ENCODE measurements around the gene RANBP1. TPM values are rescaled to one million over a fixed set of nuclear protein-coding genes. Genes with fewer than 3 reads are reported as not detected.

Gene RANBP1
- total RNA-seq, 1 donor from 2014 or later = 79.5 TPM

DNA sequence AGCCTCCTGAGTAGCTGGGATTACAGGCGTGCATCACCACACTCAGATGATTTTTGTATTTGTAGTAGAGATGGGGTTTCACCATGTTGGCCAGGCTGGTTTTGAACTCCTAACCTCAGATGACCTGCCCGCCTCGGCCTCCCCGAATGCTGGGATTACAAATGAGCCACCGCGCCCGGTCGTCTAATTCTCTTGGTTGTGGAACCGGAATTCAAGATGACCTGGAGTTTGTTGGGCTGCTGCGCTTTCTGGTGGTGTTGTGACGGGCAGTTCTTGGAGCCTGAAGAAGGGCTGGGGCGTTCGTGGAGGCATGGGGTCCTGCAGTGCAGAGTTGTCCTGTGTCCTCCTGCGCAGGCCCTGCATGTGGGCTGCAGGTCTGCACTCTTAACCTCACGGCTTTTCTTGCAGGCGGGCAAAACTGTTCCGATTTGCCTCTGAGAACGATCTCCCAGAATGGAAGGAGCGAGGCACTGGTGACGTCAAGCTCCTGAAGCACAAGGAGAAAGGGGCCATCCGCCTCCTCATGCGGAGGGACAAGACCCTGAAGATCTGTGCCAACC is 6.0 kb downstream of the RANBP1 start:
- Mint-ChIP-seq H3K36me3 (ENCODE audit: low read depth) (peaks cover 21% of the 10 kb centered on the region), H3K4me1 (ENCODE audit: low read depth) (peaks cover 14% of the 10 kb centered on the region), H3K27me3 (ENCODE audit: low read depth) (no peaks in the 10 kb centered on the region), H3K4me3 (ENCODE audit: unreplicated experiment) (no peak overlapping the region), H3K27ac (ENCODE audit: unreplicated experiment) (no peak overlapping the region), H3K9me3 (ENCODE audit: low read depth) (no peaks in the 10 kb centered on the region)
- TF ChIP-seq, protein P1, sequence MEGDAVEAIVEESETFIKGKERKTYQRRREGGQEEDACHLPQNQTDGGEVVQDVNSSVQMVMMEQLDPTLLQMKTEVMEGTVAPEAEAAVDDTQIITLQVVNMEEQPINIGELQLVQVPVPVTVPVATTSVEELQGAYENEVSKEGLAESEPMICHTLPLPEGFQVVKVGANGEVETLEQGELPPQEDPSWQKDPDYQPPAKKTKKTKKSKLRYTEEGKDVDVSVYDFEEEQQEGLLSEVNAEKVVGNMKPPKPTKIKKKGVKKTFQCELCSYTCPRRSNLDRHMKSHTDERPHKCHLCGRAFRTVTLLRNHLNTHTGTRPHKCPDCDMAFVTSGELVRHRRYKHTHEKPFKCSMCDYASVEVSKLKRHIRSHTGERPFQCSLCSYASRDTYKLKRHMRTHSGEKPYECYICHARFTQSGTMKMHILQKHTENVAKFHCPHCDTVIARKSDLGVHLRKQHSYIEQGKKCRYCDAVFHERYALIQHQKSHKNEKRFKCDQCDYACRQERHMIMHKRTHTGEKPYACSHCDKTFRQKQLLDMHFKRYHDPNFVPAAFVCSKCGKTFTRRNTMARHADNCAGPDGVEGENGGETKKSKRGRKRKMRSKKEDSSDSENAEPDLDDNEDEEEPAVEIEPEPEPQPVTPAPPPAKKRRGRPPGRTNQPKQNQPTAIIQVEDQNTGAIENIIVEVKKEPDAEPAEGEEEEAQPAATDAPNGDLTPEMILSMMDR (IDR thresholded peaks at IDR 0.05) = no peak
- DNase-seq (ENCODE audit: low spot score) = no peak

DNA sequence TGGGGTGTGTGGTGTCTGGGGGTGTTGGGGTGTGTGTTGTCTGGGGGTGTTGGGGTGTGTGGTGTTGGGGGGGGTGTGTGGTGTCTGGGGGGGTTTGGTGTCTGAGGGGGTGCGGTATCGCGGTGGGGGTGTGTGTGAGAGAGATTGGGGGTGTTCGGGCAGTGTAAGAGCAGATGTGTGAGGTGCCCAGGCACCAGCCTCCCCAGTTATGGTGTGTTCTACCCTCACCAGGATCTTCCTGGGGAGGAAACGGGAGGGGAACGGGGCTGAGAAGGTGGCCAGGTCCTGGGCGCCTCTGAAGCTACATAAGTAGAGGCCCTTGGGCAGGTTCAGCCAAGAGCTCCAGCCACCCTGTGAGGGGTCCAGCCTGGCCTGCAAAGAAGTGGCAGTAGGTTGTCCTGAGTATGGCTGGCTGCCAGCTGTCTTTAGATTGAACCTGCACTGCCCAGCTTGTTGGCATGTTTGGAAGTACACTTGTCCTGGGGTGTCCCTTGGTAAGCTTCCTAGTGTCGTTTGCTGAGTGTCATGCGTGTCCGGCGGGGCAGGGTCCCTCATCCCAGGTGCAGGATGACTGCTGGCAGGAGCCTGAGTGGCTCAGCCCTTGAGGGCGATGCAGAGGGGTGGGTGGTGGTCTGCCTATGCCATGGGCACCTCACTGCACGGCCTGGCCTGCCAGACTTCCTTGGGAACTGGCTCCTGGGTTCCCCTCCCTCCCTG is 7.6 kb downstream of the RANBP1 start:
- DNase-seq (ENCODE audit: low spot score) = no peak
- Mint-ChIP-seq H3K27me3 (ENCODE audit: low read depth) (no peaks in the 10 kb centered on the region), H3K36me3 (ENCODE audit: low read depth) (peaks cover 25% of the 10 kb centered on the region), H3K9me3 (ENCODE audit: low read depth) (no peaks in the 10 kb centered on the region), H3K4me3 (ENCODE audit: unreplicated experiment) (no peak overlapping the region), H3K4me1 (ENCODE audit: low read depth) (peaks cover 9% of the 10 kb centered on the region), H3K27ac (ENCODE audit: unreplicated experiment) (no peak overlapping the region)
- TF ChIP-seq, protein P1 (IDR thresholded peaks at IDR 0.05) = no peak

DNA sequence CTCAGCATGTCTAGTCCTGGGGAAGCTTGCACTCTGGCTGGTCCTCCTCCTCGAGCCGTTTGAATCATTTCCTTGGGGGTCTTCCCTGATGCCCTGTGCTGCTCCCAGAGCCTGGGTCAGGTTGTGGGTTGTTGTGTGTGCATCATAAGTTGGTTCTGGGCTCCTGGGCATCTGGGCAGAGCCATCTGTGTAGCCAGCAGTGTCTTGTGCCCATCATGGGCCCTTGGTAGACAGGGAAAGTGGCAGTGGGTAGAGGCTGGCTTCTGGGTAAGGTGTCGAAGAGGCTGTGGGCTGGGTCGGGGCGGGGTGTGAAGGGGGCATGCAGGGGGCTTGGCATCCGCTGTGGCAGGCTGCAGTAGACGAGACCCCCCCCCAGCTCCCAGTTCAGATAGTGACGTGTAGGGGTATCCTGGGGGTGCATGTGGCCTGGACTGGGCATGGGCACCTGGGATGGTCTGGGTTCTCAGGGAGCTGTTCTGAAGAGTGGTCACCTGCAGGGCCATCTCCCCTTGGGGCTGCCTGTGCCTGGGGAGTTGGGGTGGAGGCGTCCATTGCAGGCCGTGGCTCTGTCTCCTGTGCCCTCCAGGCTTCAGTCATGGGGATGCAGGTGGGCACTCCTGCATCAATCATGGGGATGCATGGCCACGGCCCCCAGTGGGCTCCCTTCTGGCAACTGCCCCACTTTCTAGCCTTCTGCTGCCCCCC is 8.3 kb downstream of the RANBP1 start:
- Mint-ChIP-seq H3K27me3 (ENCODE audit: low read depth) (no peaks in the 10 kb centered on the region), H3K9me3 (ENCODE audit: low read depth) (no peaks in the 10 kb centered on the region), H3K36me3 (ENCODE audit: low read depth) (peaks cover 23% of the 10 kb centered on the region), H3K4me3 (ENCODE audit: unreplicated experiment) (no peak overlapping the region), H3K27ac (ENCODE audit: unreplicated experiment) (no peak overlapping the region), H3K4me1 (ENCODE audit: low read depth) (peaks cover 4% of the 10 kb centered on the region)
- no peak for DNase-seq (ENCODE audit: low spot score)
- TF ChIP-seq, protein P1 (IDR thresholded peaks at IDR 0.05) = no peak

DNA sequence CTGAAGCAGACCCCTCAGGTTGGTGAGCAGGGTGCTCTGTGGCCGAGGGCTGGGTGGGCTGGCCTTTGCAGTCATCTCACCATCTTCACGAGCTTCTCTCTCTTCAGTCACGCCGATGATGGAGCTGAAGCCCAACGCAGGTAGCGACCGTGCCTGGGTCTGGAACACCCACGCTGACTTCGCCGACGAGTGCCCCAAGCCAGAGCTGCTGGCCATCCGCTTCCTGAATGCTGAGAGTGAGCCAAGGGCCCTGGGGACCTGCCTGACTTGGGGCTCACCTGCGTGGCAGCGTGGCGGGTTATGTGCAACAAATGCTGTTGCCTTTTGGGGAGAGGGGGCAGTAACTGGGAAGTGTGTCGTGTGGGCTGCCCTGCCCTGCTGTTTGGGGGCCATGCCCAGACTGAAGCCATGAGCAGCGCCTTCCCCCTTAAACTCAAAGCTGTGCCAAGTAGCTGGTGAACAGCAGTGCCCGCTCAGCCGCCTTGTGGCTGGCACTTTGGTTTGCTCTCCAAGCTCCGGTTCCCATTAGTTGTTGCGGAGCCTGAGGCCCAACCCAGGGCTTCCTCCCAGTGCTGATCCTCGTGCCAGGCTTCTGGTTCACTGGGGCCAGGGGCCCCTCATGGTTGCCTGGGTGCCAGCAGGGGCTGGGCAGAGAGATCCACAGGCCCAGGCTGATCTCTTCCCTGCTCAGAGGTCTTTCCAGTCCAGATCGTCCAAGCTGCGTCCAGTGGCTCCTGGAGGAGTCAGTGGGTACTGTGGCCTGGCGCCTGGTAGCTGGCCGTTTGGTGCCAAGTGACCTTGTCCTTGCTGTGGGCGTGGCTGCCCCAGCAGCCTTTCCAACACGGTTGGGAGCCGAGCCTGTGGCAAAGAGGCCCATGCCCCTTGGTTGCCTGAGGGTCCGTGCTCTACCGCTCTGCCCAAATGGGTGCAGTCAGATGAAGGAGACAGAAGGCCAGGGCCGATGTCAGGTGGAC is 9.6 kb downstream of the RANBP1 start:
- DNase-seq (ENCODE audit: low spot score) = no peak
- peak overlapping the region; percentile 22 for H3K27ac Mint-ChIP-seq (ENCODE audit: unreplicated experiment)
- H3K27me3 Mint-ChIP-seq (ENCODE audit: low read depth) = no peaks in the 10 kb centered on the region
- H3K4me3 Mint-ChIP-seq (ENCODE audit: unreplicated experiment) = no peak overlapping the region
- no peaks in the 10 kb centered on the region for H3K9me3 Mint-ChIP-seq (ENCODE audit: low read depth)
- TF ChIP-seq, protein P1 (IDR thresholded peaks at IDR 0.05) = no peak
- no peaks in the 10 kb centered on the region for H3K4me1 Mint-ChIP-seq (ENCODE audit: low read depth)
- peaks cover 16% of the 10 kb centered on the region for H3K36me3 Mint-ChIP-seq (ENCODE audit: low read depth)
